SK-N-SH (cell line): ENCODE data around the gene PCNT. TPM values are rescaled to one million over a fixed set of nuclear protein-coding genes. Genes with fewer than 3 reads are reported as not detected.
A peak's percentile ranks its signal among the peaks of the same experiment; 100 is the strongest.

Source experiments
- CTCF ChIA-PET: fragments of 300-600, 350-600 bp; formaldehyde crosslinking; extraction: SDS; loops from one replicate; lab custom pipeline; 2021; lab: Yijun Ruan, JAX
- POLR2A ChIA-PET: fragments of 350-600 bp; sonication (Branson Sonifier 250); formaldehyde crosslinking; extraction: SDS; loops from one replicate; lab custom pipeline; 2020; ENCODE audit warnings: antibody characterized with exemption, inconsistent platforms; lab: Yijun Ruan, JAX
- DNase-seq: peaks from one replicate; pipeline ENCODE4 v3.0.0; 2012
- H2AFZ ChIP-seq: fragments of 200-600 bp; sonication (generic); 2 replicates; pipeline ENCODE4 v1.8.1; 2016; ENCODE audit warnings: antibody characterized with exemption, mild to moderate bottlenecking, low read depth
- H3F3A ChIP-seq: fragments of 200-600 bp; sonication (generic); replicated peaks from 2 replicates; pipeline ENCODE3; 2016; ENCODE audit warnings: antibody characterized with exemption, mild to moderate bottlenecking; ENCODE audit not compliant: insufficient read depth
- H3K27ac ChIP-seq, 2 experiments: fragments of 200-500 bp in 1 of 2; fragments of 200-600 bp in 1 of 2; sonication (Bioruptor generic) in 1 of 2; sonication (generic), shearing (Covaris generic) in 1 of 2; 2 replicates each; pipeline versions ENCODE4 v1.5.1 to v1.6.1; 2014 to 2016; ENCODE audit warnings: low read depth in 2 of 2, inconsistent platforms in 1 of 2, low read length in 1 of 2, mild to moderate bottlenecking in 1 of 2, mixed read lengths in 1 of 2
- H3K27me3 ChIP-seq: fragments of 200-600 bp; sonication (generic), shearing (Covaris generic); 2 replicates; pipeline ENCODE4 v1.6.1; 2016; ENCODE audit warnings: mixed run types; ENCODE audit not compliant: insufficient read depth
- H3K36me3 ChIP-seq, 2 experiments: fragments of 200-500 bp in 1 of 2; fragments of 200-600 bp in 1 of 2; sonication (Bioruptor generic) in 1 of 2; sonication (generic) in 1 of 2; replicated peaks in 1 of 2; 2 replicates each; pipeline versions ENCODE3 to v1.5.1; 2014 to 2016; ENCODE audit warnings: low read length in 1 of 2, mild to moderate bottlenecking in 1 of 2; ENCODE audit not compliant: insufficient read depth in 2 of 2, control insufficient read depth in 1 of 2
- H3K4me1 ChIP-seq, 2 experiments: fragments of 200-500 bp in 1 of 2; fragments of 200-600 bp in 1 of 2; sonication (Bioruptor generic) in 1 of 2; sonication (generic), shearing (Covaris generic) in 1 of 2; 2 replicates each; pipeline versions ENCODE4 v1.5.1 to v1.6.1; 2014 to 2016; ENCODE audit warnings: low read depth in 1 of 2, low read length in 1 of 2, mixed run types in 1 of 2; ENCODE audit not compliant: insufficient read depth in 2 of 2, control insufficient read depth in 1 of 2
- H3K4me2 ChIP-seq: fragments of 200-600 bp; sonication (generic), shearing (Covaris generic); 2 replicates; pipeline ENCODE4 v1.6.1; 2017; ENCODE audit warnings: mixed run types
- H3K4me3 ChIP-seq, 2 experiments: fragments of 200-500 bp in 1 of 2; fragments of 200-600 bp in 1 of 2; sonication (Bioruptor generic) in 1 of 2; sonication (generic), shearing (Covaris generic) in 1 of 2; 2 replicates each; pipeline versions ENCODE4 v1.5.1 to v1.8.1; 2014 to 2016; ENCODE audit warnings: low read depth in 2 of 2, inconsistent platforms in 1 of 2, low read length in 1 of 2, mild to moderate bottlenecking in 1 of 2, mixed read lengths in 1 of 2, moderate library complexity in 1 of 2
- H3K79me2 ChIP-seq: fragments of 200-600 bp; sonication (generic); 2 replicates; pipeline ENCODE4 v1.8.1; 2017; ENCODE audit warnings: mild to moderate bottlenecking; ENCODE audit not compliant: insufficient read depth
- H3K9ac ChIP-seq: fragments of 200-600 bp; sonication (generic); 2 replicates; pipeline ENCODE4 v1.6.1; 2017; ENCODE audit warnings: mixed run types
- H3K9me2 ChIP-seq: fragments of 200-600 bp; sonication (generic); 2 replicates; pipeline ENCODE4 v1.6.1; 2017; ENCODE audit warnings: mixed run types
- H3K9me3 ChIP-seq: fragments of 200-600 bp; sonication (generic); 2 replicates; pipeline ENCODE4 v1.6.1; 2017; ENCODE audit warnings: mixed run types, mild to moderate bottlenecking, moderate library complexity
- H4K20me1 ChIP-seq: fragments of 200-600 bp; sonication (generic); 2 replicates; pipeline ENCODE4 v1.6.1; 2017; ENCODE audit warnings: mild to moderate bottlenecking, mixed run types; ENCODE audit not compliant: insufficient read depth
- ELF1 ChIP-seq: IDR thresholded peaks from 2 replicates; pipeline ENCODE4 v1.4.0; 2012
- EP300 ChIP-seq, 2 experiments: IDR thresholded peaks; 2 replicates each; pipeline versions ENCODE4 v1.4.0 to v1.6.1; 2012; ENCODE audit warnings: borderline replicate concordance in 1 of 2, low read depth in 1 of 2, low read length in 1 of 2
- FOSL2 ChIP-seq: IDR thresholded peaks from 2 replicates; pipeline ENCODE4 v1.4.0; 2012; ENCODE audit warnings: low read depth, mild to moderate bottlenecking, moderate library complexity, borderline replicate concordance
- JUND ChIP-seq: IDR thresholded peaks from 2 replicates; pipeline ENCODE4 v1.4.0; 2012
- NFIC ChIP-seq: IDR thresholded peaks from 2 replicates; pipeline ENCODE4 v1.4.0; 2012; ENCODE audit warnings: borderline replicate concordance
- NRF1 ChIP-seq: IDR thresholded peaks from 2 replicates; pipeline ENCODE4 v1.6.1; 2012; ENCODE audit warnings: low read depth, mild to moderate bottlenecking, low read length
- REST ChIP-seq: IDR thresholded peaks from 2 replicates; pipeline ENCODE4 v1.6.1; 2012; ENCODE audit warnings: mild to moderate bottlenecking, low read depth, low read length, moderate library complexity
- RXRA ChIP-seq: IDR thresholded peaks from 2 replicates; pipeline ENCODE4 v1.4.0; 2012; ENCODE audit warnings: low read depth, mild to moderate bottlenecking, borderline replicate concordance
- SIN3A ChIP-seq: IDR thresholded peaks from 2 replicates; pipeline ENCODE4 v1.6.1; 2012; ENCODE audit warnings: low read depth, mild to moderate bottlenecking, low read length, moderate library complexity, borderline replicate concordance
- TCF12 ChIP-seq: IDR thresholded peaks from 2 replicates; pipeline ENCODE4 v1.4.0; 2012
- WGBS: methylation state at CpG from one replicate; pipeline ENCODE4 v1.1.6; 2017; ENCODE audit warnings: low lambda C conversion rate; 5-methylcytosine and 5-hydroxymethylcytosine counted together
- polyA plus RNA-seq, 3 experiments: library from polyadenylated mRNA; depleted of rRNA; stranded (reverse); fragments of >200 nt; gene quantifications; 2 replicates each; pipeline ENCODE4 v1.2.3, GENCODE V29; 2012
- TF ChIP-seq, protein P1 (sequence below): IDR thresholded peaks from 2 replicates; pipeline ENCODE4 v1.4.0; 2012; ENCODE audit warnings: low read depth
- TF ChIP-seq, protein P2 (sequence below): IDR thresholded peaks from 2 replicates; pipeline ENCODE4; 2012
- TF ChIP-seq, protein P3 (sequence below): IDR thresholded peaks from 2 replicates; pipeline ENCODE4 v1.4.0; 2012; ENCODE audit warnings: low read depth, borderline replicate concordance
- TF ChIP-seq, protein P4 (sequence below): fragments of 200-600 bp; sonication (generic); IDR thresholded peaks from 2 replicates; pipeline ENCODE4 v1.6.1; 2017; ENCODE audit warnings: antibody characterized with exemption, mild to moderate bottlenecking, moderate library complexity

The PCNT gene
- polyA plus RNA-seq, 1 of the 3 experiments (the other 2 are of a cell fraction), result 15.7 TPM

- Histone ChIP-seq H3K4me3 (0 out of 4 replicates have a peak overlapping the region, but pooled peaks of 1 of the 2 experiments have one; percentile 21), H3K27ac (peak overlapping the region; percentile 67 to 92), H3K36me3 (peaks cover 0 to 3% of the 10 kb centered on the region in 2 experiments), H2AFZ (no peak overlapping the region), H3K9me3 (no peaks in the 10 kb centered on the region), H3K4me2 (peak overlapping the region; percentile 98), H3K9ac (peak overlapping the region; percentile 39; the same call in 1 of the 2 replicates), H4K20me1 (peaks cover 7% of the 10 kb centered on the region; the same call in 1 of the 2 replicates), H3K79me2 (peaks cover 56% of the 10 kb centered on the region), H3K27me3 (no peaks in the 10 kb centered on the region), H3K4me1 (peaks cover 25 to 29% of the 10 kb centered on the region in 2 experiments), H3K9me2 (no peaks in the 10 kb centered on the region), H3F3A (peaks cover 24% of the 10 kb centered on the region)
- no peak for DNase-seq
- POLR2A ChIA-PET, result no interaction called here
- peak; percentile 58; the same call in 1 of the 2 replicates for TF ChIP-seq FOSL2
- TF ChIP-seq SIN3A, result 0 out of 2 replicates have a peak, but pooled peaks have one; percentile 14
- TF ChIP-seq, protein P1, sequence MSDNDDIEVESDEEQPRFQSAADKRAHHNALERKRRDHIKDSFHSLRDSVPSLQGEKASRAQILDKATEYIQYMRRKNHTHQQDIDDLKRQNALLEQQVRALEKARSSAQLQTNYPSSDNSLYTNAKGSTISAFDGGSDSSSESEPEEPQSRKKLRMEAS, result peak; percentile 55; the same call in 1 of the 2 replicates
- TF ChIP-seq, protein P2, sequence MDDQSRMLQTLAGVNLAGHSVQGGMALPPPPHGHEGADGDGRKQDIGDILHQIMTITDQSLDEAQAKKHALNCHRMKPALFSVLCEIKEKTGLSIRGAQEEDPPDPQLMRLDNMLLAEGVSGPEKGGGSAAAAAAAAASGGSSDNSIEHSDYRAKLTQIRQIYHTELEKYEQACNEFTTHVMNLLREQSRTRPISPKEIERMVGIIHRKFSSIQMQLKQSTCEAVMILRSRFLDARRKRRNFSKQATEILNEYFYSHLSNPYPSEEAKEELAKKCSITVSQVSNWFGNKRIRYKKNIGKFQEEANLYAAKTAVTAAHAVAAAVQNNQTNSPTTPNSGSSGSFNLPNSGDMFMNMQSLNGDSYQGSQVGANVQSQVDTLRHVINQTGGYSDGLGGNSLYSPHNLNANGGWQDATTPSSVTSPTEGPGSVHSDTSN, result peak; percentile 88
- TF ChIP-seq, protein P3, sequence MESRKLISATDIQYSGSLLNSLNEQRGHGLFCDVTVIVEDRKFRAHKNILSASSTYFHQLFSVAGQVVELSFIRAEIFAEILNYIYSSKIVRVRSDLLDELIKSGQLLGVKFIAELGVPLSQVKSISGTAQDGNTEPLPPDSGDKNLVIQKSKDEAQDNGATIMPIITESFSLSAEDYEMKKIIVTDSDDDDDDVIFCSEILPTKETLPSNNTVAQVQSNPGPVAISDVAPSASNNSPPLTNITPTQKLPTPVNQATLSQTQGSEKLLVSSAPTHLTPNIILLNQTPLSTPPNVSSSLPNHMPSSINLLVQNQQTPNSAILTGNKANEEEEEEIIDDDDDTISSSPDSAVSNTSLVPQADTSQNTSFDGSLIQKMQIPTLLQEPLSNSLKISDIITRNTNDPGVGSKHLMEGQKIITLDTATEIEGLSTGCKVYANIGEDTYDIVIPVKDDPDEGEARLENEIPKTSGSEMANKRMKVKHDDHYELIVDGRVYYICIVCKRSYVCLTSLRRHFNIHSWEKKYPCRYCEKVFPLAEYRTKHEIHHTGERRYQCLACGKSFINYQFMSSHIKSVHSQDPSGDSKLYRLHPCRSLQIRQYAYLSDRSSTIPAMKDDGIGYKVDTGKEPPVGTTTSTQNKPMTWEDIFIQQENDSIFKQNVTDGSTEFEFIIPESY, result no peak
- TF ChIP-seq JUND, result peak; percentile 55
- no peak for TF ChIP-seq NRF1
- TF ChIP-seq EP300 (IDR thresholded peaks at IDR 0.05; ENCODE audit: borderline replicate concordance in 1 of 2, low read depth in 1 of 2, low read length in 1 of 2), result peak; percentile 12 to 44; a peak in 1 of 4 replicates
- TF ChIP-seq, protein P4, sequence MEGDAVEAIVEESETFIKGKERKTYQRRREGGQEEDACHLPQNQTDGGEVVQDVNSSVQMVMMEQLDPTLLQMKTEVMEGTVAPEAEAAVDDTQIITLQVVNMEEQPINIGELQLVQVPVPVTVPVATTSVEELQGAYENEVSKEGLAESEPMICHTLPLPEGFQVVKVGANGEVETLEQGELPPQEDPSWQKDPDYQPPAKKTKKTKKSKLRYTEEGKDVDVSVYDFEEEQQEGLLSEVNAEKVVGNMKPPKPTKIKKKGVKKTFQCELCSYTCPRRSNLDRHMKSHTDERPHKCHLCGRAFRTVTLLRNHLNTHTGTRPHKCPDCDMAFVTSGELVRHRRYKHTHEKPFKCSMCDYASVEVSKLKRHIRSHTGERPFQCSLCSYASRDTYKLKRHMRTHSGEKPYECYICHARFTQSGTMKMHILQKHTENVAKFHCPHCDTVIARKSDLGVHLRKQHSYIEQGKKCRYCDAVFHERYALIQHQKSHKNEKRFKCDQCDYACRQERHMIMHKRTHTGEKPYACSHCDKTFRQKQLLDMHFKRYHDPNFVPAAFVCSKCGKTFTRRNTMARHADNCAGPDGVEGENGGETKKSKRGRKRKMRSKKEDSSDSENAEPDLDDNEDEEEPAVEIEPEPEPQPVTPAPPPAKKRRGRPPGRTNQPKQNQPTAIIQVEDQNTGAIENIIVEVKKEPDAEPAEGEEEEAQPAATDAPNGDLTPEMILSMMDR, result no peak
- peak; percentile 62; the same call in 1 of the 2 replicates for TF ChIP-seq ELF1
- peak; percentile 71; the same call in 1 of the 2 replicates for TF ChIP-seq RXRA
- TF ChIP-seq REST, result no peak
- peak; percentile 67 for TF ChIP-seq TCF12
- TF ChIP-seq NFIC, result peak; percentile 89
- CTCF ChIA-PET, result no interaction called here
- WGBS, result 46% methylated on average over 9 of the region's 10 CpGs
Observed at GRCh38 chr21:46455575-46456385, 131.8 kb downstream of the PCNT start.
